ENCODE results near the gene ARRDC1.
"Not testable (repeated sequence)": the region's sequence is repeated elsewhere in the genome, so short reads cannot be mapped to it uniquely, and the experiment has no call there.

Gene ARRDC1

GRCh38 chr9:137586854-137587253, 18.6 kb upstream of the ARRDC1 start:
- no peak for DNase-seq

- no peak for DNase-seq
Observed at GRCh38 chr9:137588311-137588710, 17.2 kb upstream of the ARRDC1 start.

GRCh38 chr9:137588891-137589290, 16.6 kb upstream of the ARRDC1 start:
- DNase-seq = no peak

GRCh38 chr9:137589441-137590122, 15.9 kb upstream of the ARRDC1 start:
- DNase-seq = no peak

- no peak for DNase-seq
Observed at GRCh38 chr9:137590123-137590468, 15.4 kb upstream of the ARRDC1 start.

GRCh38 chr9:137590469-137591383, 14.8 kb upstream of the ARRDC1 start, which contains the start of gene ZMYND19:
Gene ZMYND19 (minus strand): TSS chr9:137590512. CDS start chr9:137590263, 249 bp downstream.
- peak; percentile 73 for DNase-seq

GRCh38 chr9:137592767-137593166, 12.7 kb upstream of the ARRDC1 start:
- DNase-seq = no peak

GRCh38 chr9:137593176-137593575, 12.3 kb upstream of the ARRDC1 start:
- no peak for DNase-seq

GRCh38 chr9:137596577-137596976, 8.9 kb upstream of the ARRDC1 start:
- not testable (repeated sequence) for DNase-seq

- DNase-seq = no peak
Observed at GRCh38 chr9:137598943-137599342, 6.5 kb upstream of the ARRDC1 start.

GRCh38 chr9:137602661-137603060, 2.8 kb upstream of the ARRDC1 start:
- no peak for DNase-seq

- DNase-seq = no peak
Observed at GRCh38 chr9:137603879-137604278, 1.6 kb upstream of the ARRDC1 start.

GRCh38 chr9:137604345-137605086, 970 bp upstream of the ARRDC1 start:
- DNase-seq = no peak

GRCh38 chr9:137606005-137606621, 627 bp downstream of the ARRDC1 start:
- DNase-seq = no peak

- no peak for DNase-seq
Observed at GRCh38 chr9:137606734-137607138, 1.2 kb downstream of the ARRDC1 start.

GRCh38 chr9:137607141-137607857, 1.8 kb downstream of the ARRDC1 start:
- no peak for DNase-seq

- no peak for DNase-seq
Observed at GRCh38 chr9:137610944-137611343, 5.5 kb downstream of the ARRDC1 start.

GRCh38 chr9:137611623-137612609, 6.4 kb downstream of the ARRDC1 start:
- DNase-seq = peak; percentile 66

GRCh38 chr9:137612741-137613142, 7.3 kb downstream of the ARRDC1 start:
- no peak for DNase-seq

GRCh38 chr9:137613259-137613658, 7.8 kb downstream of the ARRDC1 start:
- no peak for DNase-seq

Data from amniotic stem cell (primary cell).